Upper lobe of left lung (tissue), 4 donors: ENCODE results near the gene ASCL5.

Experiments used
- CTCF ChIP-seq, 6 experiments: fragments of 450-650 bp in 4 of 6; fragments of 200-600 bp in 2 of 6; sonication (generic) in 2 of 6; IDR thresholded peaks; one replicate each; pipeline ENCODE4 v1.5.1; 2016 to 2019; ENCODE audit warnings: antibody characterized with exemption in 6 of 6
- EP300 ChIP-seq, 4 donors: sonication (generic); formaldehyde crosslinking; IDR thresholded peaks; one replicate each; pipeline ENCODE4 v1.5.1; 2017; ENCODE audit warnings: antibody characterized with exemption in 4 of 4, control low read depth in 2 of 4
- POLR2A ChIP-seq, 4 donors: fragments of 450-650 bp; IDR thresholded peaks; one replicate each; pipeline ENCODE4 v1.5.1; 2016 to 2017; ENCODE audit warnings: antibody characterized with exemption in 4 of 4, mild to moderate bottlenecking in 2 of 4
- POLR2AphosphoS5 ChIP-seq, 2 donors: sonication (generic); formaldehyde crosslinking; IDR thresholded peaks; one replicate each; pipeline ENCODE4 v1.5.1; 2017; ENCODE audit warnings: antibody characterized with exemption in 2 of 2

- no peak for TF ChIP-seq EP300 (IDR thresholded peaks at IDR 0.05)
- TF ChIP-seq CTCF (IDR thresholded peaks at IDR 0.05) = no peak
- no peak for TF ChIP-seq POLR2AphosphoS5 (IDR thresholded peaks at IDR 0.05)
- TF ChIP-seq POLR2A (IDR thresholded peaks at IDR 0.05) = no peak
Measured at GRCh38 chr1:201167041-201167991, 40.3 kb upstream of the ASCL5 start.
